Lung (tissue), 12 donors: Measurements from ENCODE around the gene PRKCA. TPM values are rescaled to one million over a fixed set of nuclear protein-coding genes. Genes with fewer than 3 reads are reported as not detected.

Experiments
- ATAC-seq: fragments of 200-7000 bp; cut with Tn5 transposase; one replicate; pipeline ENCODE4 v1.9.1; 2020; ENCODE audit warnings: moderate number of reproducible peaks; ENCODE audit not compliant: insufficient read depth, low FRiP score
- DNase-seq, 3 donors: peaks; one replicate each; pipeline ENCODE4 v3.0.0-alpha.2; 2013 to 2017
- H3K27ac ChIP-seq, 2 donors: one replicate each; pipeline ENCODE4 v1.5.1; 2013; ENCODE audit warnings: mild to moderate bottlenecking in 2 of 2, moderate library complexity in 2 of 2, control low read depth in 1 of 2, inconsistent platforms in 1 of 2, low read depth in 1 of 2, low read length in 1 of 2
- H3K27me3 ChIP-seq, 3 donors: one replicate each; pipeline ENCODE4 v1.5.1; 2013; ENCODE audit warnings: low read length in 2 of 3; ENCODE audit not compliant: control insufficient read depth in 3 of 3, insufficient read depth in 3 of 3
- H3K36me3 ChIP-seq, 4 donors: one replicate each; pipeline ENCODE4 v1.5.1; 2013; ENCODE audit warnings: low read length in 4 of 4, mild to moderate bottlenecking in 1 of 4, moderate library complexity in 1 of 4; ENCODE audit not compliant: control insufficient read depth in 4 of 4, insufficient read depth in 4 of 4
- H3K4me1 ChIP-seq, 5 donors: one replicate each; pipeline ENCODE4 v1.5.1; 2013; ENCODE audit warnings: low read length in 5 of 5, mild to moderate bottlenecking in 2 of 5, moderate library complexity in 1 of 5; ENCODE audit not compliant: control insufficient read depth in 5 of 5, insufficient read depth in 5 of 5
- H3K4me3 ChIP-seq: one replicate; pipeline ENCODE4 v1.5.1; 2013; ENCODE audit warnings: mild to moderate bottlenecking, control low read depth, moderate library complexity
- H3K9ac ChIP-seq, 2 donors: one replicate each; pipeline ENCODE4 v1.5.1; 2013; ENCODE audit warnings: low read length in 2 of 2, control low read depth in 1 of 2; ENCODE audit not compliant: insufficient read depth in 1 of 2
- H3K9me3 ChIP-seq, 4 donors: one replicate each; pipeline ENCODE4 v1.5.1; 2013; ENCODE audit warnings: low read length in 3 of 4, mild to moderate bottlenecking in 1 of 4, moderate library complexity in 1 of 4; ENCODE audit not compliant: control insufficient read depth in 4 of 4, insufficient read depth in 3 of 4
- CTCF ChIP-seq: IDR thresholded peaks from 2 replicates; pipeline ENCODE4 v1.5.1; 2012; ENCODE audit warnings: mild to moderate bottlenecking; ENCODE audit errors: control extremely low read depth, extremely low read depth
- WGBS, 2 donors: extraction: QIAGEN DNeasy Blood & Tissue Kit; methylation state at CpG; one replicate each; pipeline ENCODE4 v1.1.7; 2013; 5-methylcytosine and 5-hydroxymethylcytosine counted together
- polyA plus RNA-seq, 2 donors: library from polyadenylated mRNA; stranded (reverse); fragments of 200-250 nt; gene quantifications; one replicate each; pipeline ENCODE4 v1.2.1, GENCODE V29; 2013
- total RNA-seq, 2 donors: library from RNA; depleted of rRNA in 1 of 2; stranded (reverse); fragments of >200 nt in 1 of 2; gene quantifications; one replicate each; pipeline ENCODE4 v1.2.1, GENCODE V29; 2014 to 2021
- donor health status: control.
- donor health status: control.
- donor health status: Bipolar disorder and iron deficiency.
- donor health status: healthy.
- donor health status: DM: yes; HTN: yes; CAD: no.

Gene PRKCA
- total and polyA plus RNA-seq, 4 donors: 3.4 to 34.8 (median 13.8) TPM

- no peak overlapping the region for H3K27ac ChIP-seq
- DNase-seq (no peak), ATAC-seq (no peak)
- no peak overlapping the region for H3K4me3 ChIP-seq
- no peaks in the 10 kb centered on the region for H3K27me3 ChIP-seq
- H3K36me3 ChIP-seq: no peaks in the 10 kb centered on the region
- TF ChIP-seq CTCF: no peak
- H3K9me3 ChIP-seq: peaks cover 0 to 2% (median 0%) of the 10 kb centered on the region in 4 donors
- 77 to 83% methylated on average over 6 of the region's 6 CpGs for WGBS, 2 donors
- peaks cover 0 to 9% (median 5%) of the 10 kb centered on the region in 5 donors for H3K4me1 ChIP-seq
- no peak overlapping the region for H3K9ac ChIP-seq
Observed at GRCh38 chr17:66353937-66354401, 51.6 kb downstream of the PRKCA start.

GRCh38 chr17:66354472-66354871, 52.1 kb downstream of the PRKCA start:
- DNase-seq: no peak
- ATAC-seq: no peak
- TF ChIP-seq CTCF: no peak
- Histone ChIP-seq H3K9me3 (peaks cover 0 to 2% (median 0%) of the 10 kb centered on the region in 4 donors), H3K9ac (no peak overlapping the region), H3K4me1 (peaks cover 0 to 5% (median 4%) of the 10 kb centered on the region in 5 donors), H3K27me3 (no peaks in the 10 kb centered on the region), H3K36me3 (no peaks in the 10 kb centered on the region), H3K27ac (no peak overlapping the region), H3K4me3 (no peak overlapping the region)
- 75 to 90% methylated on average over 3 of the region's 3 CpGs for WGBS, 2 donors

GRCh38 chr17:66354981-66355380, 52.6 kb downstream of the PRKCA start:
- Histone ChIP-seq H3K9me3 (peaks cover 0 to 2% (median 0%) of the 10 kb centered on the region in 4 donors), H3K36me3 (no peaks in the 10 kb centered on the region), H3K27me3 (no peaks in the 10 kb centered on the region), H3K4me3 (no peak overlapping the region), H3K9ac (no peak overlapping the region), H3K27ac (no peak overlapping the region), H3K4me1 (peaks cover 0 to 3% (median 0%) of the 10 kb centered on the region in 5 donors)
- TF ChIP-seq CTCF: no peak
- 59 to 71% methylated on average over 5 of the region's 5 CpGs for WGBS, 2 donors
- DNase-seq: peak in 1 of 3 donors; percentile 49
- no peak for ATAC-seq

- peaks cover 0 to 2% (median 0%) of the 10 kb centered on the region in 4 donors for H3K9me3 ChIP-seq
- 88 to 91% methylated on average over 2 of the region's 2 CpGs for WGBS, 2 donors
Observed at GRCh38 chr17:66355510-66355909, 53.1 kb downstream of the PRKCA start.

More at GRCh38 chr17:66355510-66355909, 53.1 kb downstream of the PRKCA start:
- ATAC-seq (no peak), DNase-seq (no peak)
- H3K27me3 ChIP-seq: no peaks in the 10 kb centered on the region
- H3K4me1 ChIP-seq: peaks cover 0 to 2% (median 0%) of the 10 kb centered on the region in 5 donors
- no peak for TF ChIP-seq CTCF
- no peaks in the 10 kb centered on the region for H3K36me3 ChIP-seq
- H3K27ac ChIP-seq: no peak overlapping the region
- no peak overlapping the region for H3K4me3 ChIP-seq
- H3K9ac ChIP-seq: no peak overlapping the region
